TTC549 (cell line): ENCODE data around the gene ADAD2.

Experiments
- FAIRE-seq: peaks from 2 replicates; lab custom pipeline; 2012; peaks lifted over from hg19 to GRCh38; lab: Jason Lieb, UNC

The ADAD2 gene

GRCh38 chr16:84225571-84225970, 34.6 kb downstream of the ADAD2 start:
- FAIRE-seq = no peak

- FAIRE-seq = no peak
Observed at GRCh38 chr16:84226026-84226425, 35.1 kb downstream of the ADAD2 start.

GRCh38 chr16:84227548-84227947, 36.6 kb downstream of the ADAD2 start:
- no peak for FAIRE-seq

GRCh38 chr16:84228256-84228838, 37.4 kb downstream of the ADAD2 start:
- no peak for FAIRE-seq

GRCh38 chr16:84229471-84229870, 38.5 kb downstream of the ADAD2 start:
- no peak for FAIRE-seq

- no peak for FAIRE-seq
Observed at GRCh38 chr16:84232060-84232459, 41.1 kb downstream of the ADAD2 start.

- FAIRE-seq = no peak
Observed at GRCh38 chr16:84232969-84233368, 42.0 kb downstream of the ADAD2 start.

GRCh38 chr16:84233748-84234147, 42.8 kb downstream of the ADAD2 start:
- FAIRE-seq = no peak

GRCh38 chr16:84234321-84235241, 43.6 kb downstream of the ADAD2 start:
- no peak for FAIRE-seq

- FAIRE-seq = no peak
Observed at GRCh38 chr16:84236671-84237070, 45.7 kb downstream of the ADAD2 start.

GRCh38 chr16:84237994-84238750, 47.2 kb downstream of the ADAD2 start:
- FAIRE-seq = no peak

- FAIRE-seq = no peak
Observed at GRCh38 chr16:84239141-84239769, 48.3 kb downstream of the ADAD2 start.

- no peak for FAIRE-seq
Observed at GRCh38 chr16:84239909-84240308, 49.0 kb downstream of the ADAD2 start, which contains the start of gene KCNG4. TSS of gene KCNG4 (minus strand) at chr16:84240012. CDS start at chr16:84237485, 2,527 bp downstream.

- no peak for FAIRE-seq
Observed at GRCh38 chr16:84240455-84240854, 49.5 kb downstream of the ADAD2 start.

- FAIRE-seq = no peak
Observed at GRCh38 chr16:84241778-84242177, 50.8 kb downstream of the ADAD2 start.

- no peak for FAIRE-seq
Observed at GRCh38 chr16:84242839-84243238, 51.9 kb downstream of the ADAD2 start.

GRCh38 chr16:84243732-84244131, 52.8 kb downstream of the ADAD2 start:
- FAIRE-seq = no peak

GRCh38 chr16:84244728-84245127, 53.8 kb downstream of the ADAD2 start:
- FAIRE-seq = no peak

GRCh38 chr16:84245956-84246678, 55.2 kb downstream of the ADAD2 start:
- FAIRE-seq = no peak

- no peak for FAIRE-seq
Observed at GRCh38 chr16:84246679-84247077, 55.7 kb downstream of the ADAD2 start.
